Measurements from ENCODE around the gene INSC. TPM values are rescaled to one million over a fixed set of nuclear protein-coding genes. Genes with fewer than 3 reads are reported as not detected.

The INSC gene
- total RNA-seq, 1 donor from 2014 or later: not detected

DNA sequence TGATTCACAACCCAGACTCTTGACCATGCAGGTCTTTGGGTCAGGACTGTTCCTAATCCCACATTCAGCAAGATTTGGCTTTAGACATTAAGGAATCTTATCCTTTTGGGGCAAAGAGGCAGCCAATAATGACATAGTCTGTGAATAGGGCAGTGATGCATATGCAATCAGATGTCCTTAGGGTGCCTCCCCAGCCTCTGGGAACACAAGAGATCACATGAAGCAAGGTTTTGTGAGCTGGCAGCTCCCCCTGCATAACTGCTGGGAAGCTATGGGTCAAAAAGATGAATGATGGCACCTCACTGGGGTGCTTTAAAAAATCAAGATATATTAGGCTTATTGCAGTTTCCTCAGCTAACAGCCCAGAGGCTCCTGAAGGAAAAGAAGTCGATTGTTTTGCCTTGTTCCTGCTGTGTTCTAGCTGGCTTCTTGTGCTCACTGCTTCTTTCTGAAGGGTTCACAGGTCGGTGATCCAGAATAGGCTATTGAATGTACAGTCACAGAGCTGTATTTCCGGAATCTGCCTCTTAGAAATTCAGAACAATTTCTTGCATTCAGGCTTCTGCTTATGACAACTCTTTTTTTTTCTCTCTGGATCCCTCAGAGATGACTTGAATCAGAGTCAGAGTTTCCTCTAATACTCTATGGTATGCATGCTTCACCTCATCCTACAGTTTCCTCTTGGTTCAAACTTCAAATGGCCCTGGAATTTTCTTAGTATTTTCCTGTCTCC, 31.7 kb downstream of the INSC start:
- DNase-seq (ENCODE audit: low read depth, low spot score): no peak

- DNase-seq (ENCODE audit: low read depth, low spot score): no peak
These were observed 33.4 kb downstream of the INSC start for GRCh38 chr11:15148169-15148568.

DNA sequence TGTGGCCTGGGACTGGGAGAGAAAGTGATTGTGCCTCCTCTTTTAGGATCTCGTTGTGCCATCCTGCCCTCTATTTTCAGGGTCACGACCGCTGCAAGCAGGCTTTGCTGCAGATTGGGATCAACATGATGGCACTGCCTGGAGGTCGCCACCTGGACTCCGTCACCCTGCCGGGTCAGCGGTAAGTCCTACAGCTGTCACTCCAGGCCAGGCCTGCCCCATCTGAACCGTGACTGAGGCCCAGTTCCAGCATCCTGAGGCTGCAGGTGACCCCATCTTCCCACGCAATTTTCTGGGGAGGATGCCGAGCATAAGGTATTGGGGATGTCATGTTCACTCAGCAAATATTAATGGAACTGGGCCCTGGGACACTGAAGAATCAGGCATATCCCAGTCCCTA, 34.3 kb downstream of the INSC start:
- DNase-seq (ENCODE audit: low read depth, low spot score): no peak

DNA sequence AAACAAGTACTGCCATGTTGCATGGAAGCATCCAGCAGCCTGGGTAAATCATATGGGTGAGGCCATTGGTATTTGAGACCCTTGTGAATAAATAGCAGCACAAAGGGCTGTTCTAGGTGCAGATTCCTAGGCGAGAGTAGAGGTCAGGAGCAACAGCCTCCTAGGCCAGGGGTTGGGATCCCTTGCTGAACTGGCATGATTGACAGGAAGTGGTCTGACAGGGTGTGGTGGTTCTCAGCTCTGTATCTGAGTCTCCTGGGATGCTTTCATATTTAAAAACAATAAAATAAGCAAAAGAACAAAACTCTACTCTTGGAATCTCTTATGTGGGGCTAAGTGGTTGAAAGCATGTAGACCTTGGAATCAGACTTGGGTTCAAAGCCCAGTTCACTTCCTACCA, 35.8 kb downstream of the INSC start:
- no peak for DNase-seq (ENCODE audit: low read depth, low spot score)

DNA sequence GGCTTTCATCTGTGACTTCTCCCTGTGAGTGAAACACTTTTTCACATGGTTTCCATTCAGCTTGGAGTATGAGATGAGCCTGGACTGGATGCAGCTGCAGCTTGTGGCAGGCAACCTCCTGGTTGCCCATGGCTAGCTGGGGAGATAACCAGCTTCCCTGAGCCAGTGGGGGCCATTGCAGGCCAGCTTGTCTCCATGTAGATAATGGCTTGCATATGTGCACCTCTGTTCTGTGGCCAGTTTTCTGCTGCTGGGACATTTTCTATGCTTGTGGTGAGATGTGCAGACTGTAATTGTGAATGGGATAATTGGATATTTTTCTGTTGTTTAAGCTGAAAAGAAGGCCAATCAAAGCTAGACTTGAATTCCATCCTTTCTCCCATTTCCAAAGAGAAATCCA, 38.5 kb downstream of the INSC start:
- no peak for DNase-seq (ENCODE audit: low read depth, low spot score)

- DNase-seq (ENCODE audit: low read depth, low spot score): no peak
These were observed 42.5 kb downstream of the INSC start for GRCh38 chr11:15157181-15157580.

GRCh38 chr11:15157606-15158137, 42.9 kb downstream of the INSC start:
- no peak for DNase-seq (ENCODE audit: low read depth, low spot score)

DNA sequence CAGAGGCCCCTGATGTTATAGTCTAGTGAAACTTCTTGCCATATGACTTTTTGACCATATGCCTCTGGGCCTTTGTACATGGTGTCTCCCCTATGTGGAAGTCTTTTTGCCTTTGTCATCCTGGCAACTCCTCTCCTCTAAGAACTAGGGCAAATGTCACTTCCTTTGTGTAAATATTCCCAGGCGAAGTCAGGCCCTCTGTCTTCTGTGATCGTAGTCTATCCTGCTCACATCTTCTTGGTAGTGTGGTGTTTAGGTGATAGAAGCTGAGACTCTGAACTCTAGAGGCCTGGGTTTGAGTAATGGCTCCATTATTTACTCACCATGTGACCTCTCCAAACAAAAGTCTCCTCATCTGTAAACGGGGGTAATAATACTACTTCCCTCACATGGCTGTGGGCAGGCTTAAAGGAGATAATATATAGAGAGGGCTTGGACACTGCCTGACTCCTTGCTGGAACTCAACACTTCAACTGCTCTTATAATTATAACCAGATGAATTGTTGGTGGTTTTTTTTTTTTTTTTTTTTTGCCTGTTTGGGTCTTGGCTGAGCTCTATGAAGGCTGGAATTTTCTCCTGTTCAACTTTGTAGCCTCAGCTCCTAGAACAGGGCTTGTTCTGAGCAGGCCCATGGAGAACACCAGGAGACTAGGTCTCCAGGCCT, 43.8 kb downstream of the INSC start:
- DNase-seq (ENCODE audit: low read depth, low spot score): no peak

GRCh38 chr11:15159085-15159484, 44.4 kb downstream of the INSC start:
- no peak for DNase-seq (ENCODE audit: low read depth, low spot score)

GRCh38 chr11:15161790-15162189, 47.1 kb downstream of the INSC start:
- DNase-seq (ENCODE audit: low read depth, low spot score): no peak

- no peak for DNase-seq (ENCODE audit: low read depth, low spot score)
These were observed 48.4 kb downstream of the INSC start for GRCh38 chr11:15163136-15163535.

DNA sequence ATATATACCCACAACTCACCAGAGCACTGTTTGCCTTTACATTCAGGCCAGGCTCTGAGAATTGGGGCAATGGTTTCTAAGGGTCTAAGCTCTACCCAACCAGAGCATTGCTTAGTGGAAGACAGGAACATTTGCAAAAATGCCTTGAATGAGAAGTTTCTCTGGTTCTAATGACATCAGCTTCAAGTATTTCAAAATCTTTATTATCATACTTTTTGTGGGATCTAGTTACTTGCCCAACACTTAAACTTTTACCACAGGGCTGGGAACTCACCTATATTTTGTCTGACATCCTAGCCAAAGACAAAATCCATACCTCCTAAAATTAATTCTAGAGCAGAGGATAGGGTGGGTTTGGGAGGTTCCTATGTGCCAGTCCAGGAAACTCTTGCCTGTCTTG, 51.5 kb downstream of the INSC start:
- no peak for DNase-seq (ENCODE audit: low read depth, low spot score)

DNA sequence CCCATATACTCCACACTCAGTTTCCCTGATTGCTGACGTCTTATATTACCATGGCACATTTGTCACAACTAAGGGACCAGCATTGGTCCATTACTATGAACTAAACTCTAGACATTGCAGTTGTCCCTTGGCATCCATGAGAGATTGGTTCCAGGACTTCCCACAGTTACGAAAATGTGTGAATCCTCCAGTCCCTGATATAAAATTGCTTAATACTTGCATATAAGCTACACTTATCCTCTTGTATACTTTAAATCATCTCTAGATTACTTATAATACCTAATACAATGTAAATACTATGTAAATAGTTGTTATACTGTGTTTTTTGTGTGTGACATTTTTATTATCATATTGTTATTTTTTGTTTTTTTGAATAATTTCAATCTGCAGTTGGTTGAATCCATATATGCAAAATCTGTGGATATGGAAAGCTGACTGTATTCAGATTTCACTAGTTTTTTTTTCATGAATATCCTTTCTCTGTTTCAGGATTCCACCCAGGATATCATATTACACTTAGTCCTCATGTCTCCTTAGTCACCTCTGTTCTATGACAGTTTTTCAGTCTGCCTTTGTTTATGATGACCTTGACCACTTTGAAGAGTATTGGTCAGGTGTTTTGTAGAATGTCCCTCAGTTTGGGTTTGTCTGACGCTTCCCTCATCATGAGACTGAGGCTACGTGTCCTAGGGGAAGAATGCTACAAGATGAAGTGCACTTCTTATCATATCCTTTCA, 55.3 kb downstream of the INSC start:
- DNase-seq (ENCODE audit: low read depth, low spot score): no peak

DNA sequence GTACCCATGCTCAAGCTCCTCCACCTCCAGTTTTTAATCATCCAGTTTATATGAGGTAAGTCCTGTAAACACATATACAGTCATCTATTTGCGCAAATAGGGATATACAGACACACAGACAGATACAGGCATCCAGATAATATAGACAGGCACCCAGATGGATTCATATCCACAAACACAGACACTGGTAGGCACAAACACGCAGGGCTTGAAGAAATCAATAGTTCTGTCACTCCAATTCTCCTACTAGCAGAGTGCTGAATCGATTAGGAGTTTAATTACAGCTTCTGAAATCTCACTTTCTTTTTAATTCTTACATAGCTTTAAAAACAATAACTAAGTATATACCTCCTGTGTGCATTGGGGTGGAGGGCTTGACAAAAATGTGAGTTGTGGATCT, 56.0 kb downstream of the INSC start:
- no peak for DNase-seq (ENCODE audit: low read depth, low spot score)

DNA sequence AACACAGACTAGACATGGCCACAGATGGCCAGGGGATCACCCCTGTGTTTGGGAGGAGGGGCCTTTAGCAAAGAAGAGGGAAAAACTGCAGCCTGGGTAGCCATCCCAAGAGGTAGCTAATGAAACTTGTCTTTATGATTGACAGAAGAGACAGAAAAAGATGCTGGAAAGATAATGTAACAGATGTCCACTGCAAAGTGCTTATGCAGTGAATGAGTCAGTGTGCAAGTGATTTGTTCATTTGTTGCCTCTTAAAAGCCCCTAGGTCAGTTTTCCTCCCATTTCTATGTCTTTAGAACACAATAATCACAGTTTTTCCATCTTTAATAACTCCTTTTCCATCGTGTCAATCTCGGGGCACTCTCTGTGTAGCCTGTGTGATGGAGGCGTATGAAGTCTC, 57.2 kb downstream of the INSC start:
- no peak for DNase-seq (ENCODE audit: low read depth, low spot score)

GRCh38 chr11:15175831-15176230, 61.1 kb downstream of the INSC start:
- no peak for DNase-seq (ENCODE audit: low read depth, low spot score)

DNA sequence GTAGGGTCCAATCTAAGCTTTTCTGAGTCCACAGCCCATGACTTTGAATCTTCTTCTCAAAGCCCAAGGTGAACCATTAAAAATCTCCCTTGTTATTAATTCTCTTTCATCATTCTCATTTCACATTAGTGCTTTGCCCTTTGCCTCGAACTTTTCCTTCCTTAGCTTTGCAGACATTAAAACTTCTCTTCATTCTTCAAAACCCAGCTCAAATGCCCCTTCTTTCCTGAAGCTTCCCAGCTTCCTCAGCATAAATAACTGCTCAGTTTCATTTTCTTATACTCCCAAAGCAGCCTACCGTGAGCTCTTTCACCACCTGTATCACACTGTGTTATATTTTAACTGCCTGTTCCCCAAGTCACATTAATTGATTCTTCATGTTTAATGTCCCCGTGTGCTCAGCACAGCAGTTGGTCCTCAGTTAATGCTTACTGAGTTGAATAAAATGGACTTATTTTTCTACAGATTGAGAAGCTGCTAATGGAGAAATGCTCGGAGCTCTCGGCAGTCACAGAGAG, 62.0 kb downstream of the INSC start:
- DNase-seq (ENCODE audit: low read depth, low spot score): no peak

- DNase-seq (ENCODE audit: low read depth, low spot score): no peak
These were observed 62.8 kb downstream of the INSC start for GRCh38 chr11:15177491-15177890.

DNA sequence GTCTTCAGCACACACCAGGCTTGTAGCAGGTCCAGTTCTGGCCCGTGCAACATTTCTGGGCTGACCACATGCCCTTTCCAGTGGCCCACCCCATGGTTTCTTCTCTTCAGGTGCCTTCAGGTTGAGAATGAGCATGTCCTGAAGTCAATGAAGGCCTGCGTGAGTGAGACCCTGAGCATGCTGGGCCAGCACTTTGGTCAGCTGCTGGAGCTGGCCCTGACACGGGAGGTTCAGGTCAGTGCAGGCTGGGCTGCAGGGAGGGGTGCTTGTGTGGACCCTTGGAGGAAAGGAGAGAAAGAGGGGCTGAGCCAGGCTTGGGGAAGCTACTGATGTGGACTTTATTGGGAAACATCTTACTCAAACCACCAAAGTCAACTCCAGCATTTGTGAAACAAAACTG, 63.5 kb downstream of the INSC start:
- no peak for DNase-seq (ENCODE audit: low read depth, low spot score)

- DNase-seq (ENCODE audit: low read depth, low spot score): no peak
These were observed 64.4 kb downstream of the INSC start for GRCh38 chr11:15179167-15179566.

GRCh38 chr11:15180212-15180792, 65.6 kb downstream of the INSC start:
- no peak for DNase-seq (ENCODE audit: low read depth, low spot score)

DNA sequence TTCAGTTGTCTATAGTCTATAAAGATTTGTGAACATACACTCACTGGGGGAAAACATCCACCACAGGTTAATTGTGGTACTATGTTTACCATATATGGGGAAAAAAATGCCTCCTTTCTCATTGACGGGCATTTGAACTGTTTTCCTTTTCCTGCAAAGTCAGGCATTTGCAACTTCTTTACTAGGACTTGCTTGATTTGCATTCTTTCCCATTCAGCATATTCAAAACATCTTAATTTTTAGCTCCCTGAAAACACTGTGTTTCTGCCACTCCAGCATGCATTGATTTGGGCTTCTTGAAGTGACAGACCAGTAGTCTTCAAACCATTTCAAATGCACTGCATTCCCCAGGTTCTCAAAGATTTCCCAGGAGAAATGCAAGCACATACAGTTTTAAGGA, 67.6 kb downstream of the INSC start:
- DNase-seq (ENCODE audit: low read depth, low spot score): no peak
